Breast epithelium (tissue), 3 donors: ENCODE results near the gene EXOC3L2.

Source experiments
- CTCF ChIP-seq, 3 donors: fragments of 450-650 bp; IDR thresholded peaks; one replicate each; pipeline ENCODE4 v1.5.1; 2016 to 2017; ENCODE audit warnings: antibody characterized with exemption in 3 of 3, mild to moderate bottlenecking in 3 of 3, moderate library complexity in 3 of 3
- POLR2AphosphoS5 ChIP-seq, 3 donors: sonication (generic); formaldehyde crosslinking; IDR thresholded peaks; one replicate each; pipeline ENCODE4 v1.6.1; 2017; ENCODE audit warnings: antibody characterized with exemption in 3 of 3

DNA sequence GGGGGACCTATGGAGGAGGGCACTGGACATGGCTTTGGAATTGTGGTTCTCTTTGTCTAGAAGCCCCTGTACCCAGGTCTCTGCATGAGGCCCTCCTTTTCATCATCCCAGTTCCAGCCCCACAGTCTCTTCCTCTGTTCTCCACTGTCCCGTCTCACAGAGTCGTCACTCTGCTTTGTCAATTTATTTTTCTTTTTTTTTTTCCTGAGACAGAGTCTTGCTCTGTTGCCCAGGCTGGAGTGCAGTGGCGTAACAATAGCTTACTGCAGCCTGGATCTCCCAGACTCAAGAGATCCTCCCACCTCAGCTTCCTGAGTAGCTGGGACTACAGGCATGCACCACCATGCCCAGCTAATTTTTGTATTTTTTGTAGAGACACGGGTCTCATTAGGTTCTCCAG lies 619 bp upstream of the EXOC3L2 start:
- TF ChIP-seq CTCF (IDR thresholded peaks at IDR 0.05) (no peak), POLR2AphosphoS5 (IDR thresholded peaks at IDR 0.05) (no peak)
